Omental fat pad (tissue), 4 donors: ENCODE results near the gene TOR1B. TPM values are rescaled to one million over a fixed set of nuclear protein-coding genes. Genes with fewer than 3 reads are reported as not detected.

Experiments
- ATAC-seq: fragments of 150-250 bp; one replicate; pipeline ENCODE4 v1.9.1; 2016; ENCODE audit warnings: mild to moderate bottlenecking, moderate library complexity; ENCODE audit not compliant: low FRiP score
- DNase-seq: peaks from one replicate; pipeline ENCODE4 v3.0.0-alpha.2; 2019; ENCODE audit warnings: low spot score
- total RNA-seq, 4 donors: library from RNA; depleted of rRNA; stranded (reverse); fragments of >200 nt; gene quantifications; one replicate each; pipeline ENCODE4 v1.1.0, GENCODE V29; 2016
- TF ChIP-seq, protein P1 (sequence below), 3 donors: fragments of 450-650 bp; IDR thresholded peaks; one replicate each; pipeline ENCODE4 v1.5.1; 2016 to 2017; ENCODE audit warnings: antibody characterized with exemption in 3 of 3, mild to moderate bottlenecking in 3 of 3, moderate library complexity in 2 of 3

Gene TOR1B
- total RNA-seq, 4 donors from 2014 or later, result 19.0 to 37.2 (median 28.7) TPM

DNA sequence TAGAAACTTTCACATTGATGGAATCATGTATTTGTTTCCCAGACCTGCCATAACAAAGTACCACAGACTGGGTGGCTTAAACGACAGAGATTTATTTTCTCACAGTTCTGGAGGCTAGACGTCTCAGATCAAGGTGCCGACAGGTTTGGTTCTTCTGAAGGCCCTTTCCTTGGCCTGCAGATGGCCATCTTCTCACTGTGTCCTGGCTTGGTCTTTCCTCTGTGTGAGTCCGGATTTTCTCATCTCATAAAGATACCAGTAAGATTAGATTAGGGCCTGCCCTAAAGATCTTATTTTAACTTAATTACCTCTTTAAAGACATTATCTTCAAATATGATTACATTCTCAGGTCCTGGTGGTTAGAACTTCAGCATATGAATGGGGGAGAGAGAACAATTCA, 38.1 kb downstream of the TOR1B start:
- DNase-seq (no peak), ATAC-seq (no peak)
- TF ChIP-seq, protein P1, sequence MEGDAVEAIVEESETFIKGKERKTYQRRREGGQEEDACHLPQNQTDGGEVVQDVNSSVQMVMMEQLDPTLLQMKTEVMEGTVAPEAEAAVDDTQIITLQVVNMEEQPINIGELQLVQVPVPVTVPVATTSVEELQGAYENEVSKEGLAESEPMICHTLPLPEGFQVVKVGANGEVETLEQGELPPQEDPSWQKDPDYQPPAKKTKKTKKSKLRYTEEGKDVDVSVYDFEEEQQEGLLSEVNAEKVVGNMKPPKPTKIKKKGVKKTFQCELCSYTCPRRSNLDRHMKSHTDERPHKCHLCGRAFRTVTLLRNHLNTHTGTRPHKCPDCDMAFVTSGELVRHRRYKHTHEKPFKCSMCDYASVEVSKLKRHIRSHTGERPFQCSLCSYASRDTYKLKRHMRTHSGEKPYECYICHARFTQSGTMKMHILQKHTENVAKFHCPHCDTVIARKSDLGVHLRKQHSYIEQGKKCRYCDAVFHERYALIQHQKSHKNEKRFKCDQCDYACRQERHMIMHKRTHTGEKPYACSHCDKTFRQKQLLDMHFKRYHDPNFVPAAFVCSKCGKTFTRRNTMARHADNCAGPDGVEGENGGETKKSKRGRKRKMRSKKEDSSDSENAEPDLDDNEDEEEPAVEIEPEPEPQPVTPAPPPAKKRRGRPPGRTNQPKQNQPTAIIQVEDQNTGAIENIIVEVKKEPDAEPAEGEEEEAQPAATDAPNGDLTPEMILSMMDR (IDR thresholded peaks at IDR 0.05), result no peak

DNA sequence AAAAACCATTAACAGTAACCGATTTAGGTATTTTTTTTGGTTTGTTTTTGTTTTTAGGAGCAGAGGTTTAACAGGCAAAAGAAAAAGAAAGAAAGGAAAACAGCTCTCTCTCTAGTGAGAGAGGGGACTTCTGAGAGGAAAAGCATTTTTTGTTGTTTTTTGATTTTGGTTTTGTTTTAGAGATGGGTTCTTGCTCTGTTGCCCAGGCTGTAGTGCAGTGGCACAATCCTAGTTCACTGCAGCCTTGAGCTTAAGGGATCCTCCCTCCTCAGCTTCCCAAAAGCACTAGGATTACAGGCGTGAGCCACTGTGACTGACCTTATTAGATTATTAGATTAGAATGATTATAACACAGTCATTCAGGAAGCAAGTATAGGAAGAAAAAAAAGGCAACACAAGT, 42.4 kb downstream of the TOR1B start:
- DNase-seq, result no peak

GRCh38 chr9:129848712-129849441, 45.9 kb downstream of the TOR1B start:
- no peak for DNase-seq
- ATAC-seq, result no peak
- TF ChIP-seq, protein P1 (IDR thresholded peaks at IDR 0.05), result no peak

More for the DNA sequence above, 42.4 kb downstream of the TOR1B start:
- no peak for ATAC-seq
- TF ChIP-seq, protein P1 (IDR thresholded peaks at IDR 0.05), result no peak

DNA sequence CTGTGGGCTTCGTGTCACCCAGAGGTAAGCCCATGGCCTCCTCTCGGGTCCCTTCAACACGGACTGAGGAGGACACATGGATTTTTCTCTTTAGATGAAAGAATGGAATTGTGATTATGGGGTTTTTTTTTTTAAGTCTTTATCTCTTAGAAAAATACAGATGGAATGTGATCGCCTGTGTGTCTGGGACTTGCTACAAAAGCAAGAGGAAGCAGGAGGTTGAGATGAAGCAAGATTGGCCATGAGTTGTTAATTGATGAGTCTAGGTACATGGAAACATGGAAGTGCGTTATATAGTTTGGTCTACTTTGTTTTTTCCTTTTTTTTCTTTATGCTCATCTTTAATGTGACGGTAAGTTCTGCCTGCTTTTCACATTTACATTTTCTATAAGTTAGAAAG, 46.9 kb downstream of the TOR1B start:
- DNase-seq, result no peak
- no peak for ATAC-seq
- TF ChIP-seq, protein P1 (IDR thresholded peaks at IDR 0.05), result no peak

DNA sequence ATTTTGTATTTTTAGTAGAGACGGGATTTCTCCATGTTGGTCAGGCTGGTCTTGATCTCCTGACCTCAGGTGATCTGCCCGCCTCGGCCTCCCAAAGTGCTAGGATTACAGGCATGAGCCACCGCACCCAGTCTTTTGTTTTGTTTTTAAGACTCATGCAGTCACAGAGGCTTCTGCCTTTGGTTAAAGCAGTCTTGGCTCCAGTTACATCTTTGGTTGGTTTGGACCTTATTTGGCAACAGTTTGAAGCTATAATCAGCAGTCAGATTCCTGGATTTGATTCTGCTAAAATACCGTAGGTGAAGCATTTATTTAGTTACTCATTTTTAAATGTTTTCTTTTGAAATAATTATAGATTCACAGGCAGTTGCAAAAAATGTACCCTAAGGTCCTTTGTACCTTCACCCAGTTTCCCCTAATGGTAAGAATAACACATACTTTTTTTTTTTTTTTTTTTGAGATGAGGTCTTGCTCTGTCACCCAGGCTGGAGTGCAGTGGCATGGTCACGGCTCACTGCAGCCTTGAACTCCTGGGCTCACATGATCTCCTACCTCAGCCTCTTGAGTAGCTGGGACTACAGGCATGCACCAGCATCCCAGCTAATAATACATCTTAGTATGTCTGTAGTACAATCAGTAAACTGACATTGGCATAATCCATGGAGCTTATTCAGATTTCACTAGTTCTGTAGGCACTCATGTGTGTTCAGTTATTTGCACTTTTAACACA, 48.0 kb downstream of the TOR1B start:
- TF ChIP-seq, protein P1 (IDR thresholded peaks at IDR 0.05), result no peak
- ATAC-seq, result no peak

GRCh38 chr9:129851821-129852220, 48.8 kb downstream of the TOR1B start:
- DNase-seq (no peak), ATAC-seq (no peak)
- TF ChIP-seq, protein P1 (IDR thresholded peaks at IDR 0.05), result no peak

More for the DNA sequence above, 48.0 kb downstream of the TOR1B start:
- DNase-seq, result no peak
